Measurements from ENCODE around the gene COL20A1. TPM values are rescaled to one million over a fixed set of nuclear protein-coding genes. Genes with fewer than 3 reads are reported as not detected.

The COL20A1 gene
- total and polyA plus RNA-seq, 12 donors: 0.26 to 0.30 TPM; not detected in 10

GRCh38 chr20:63363013-63363957 lies 70.3 kb downstream of the COL20A1 start:
- WGBS, 2 donors: 54 to 60% methylated on average over 23 of the region's 23 CpGs
- no peak for ATAC-seq

GRCh38 chr20:63363981-63364561 lies 71.1 kb downstream of the COL20A1 start:
- no peak overlapping the region for H3K4me3 ChIP-seq
- intact Hi-C loops (cut with DNase I): no loop called here
- TF ChIP-seq CTCF (IDR thresholded peaks at IDR 0.05): no peak
- H3K9me3 ChIP-seq: no peaks in the 10 kb centered on the region
- peaks cover 0 to 9% (median 0%) of the 10 kb centered on the region in 9 donors for H3K4me1 ChIP-seq
- H3K27me3 ChIP-seq: peaks cover 4 to 60% (median 47%) of the 10 kb centered on the region in 7 donors
- peak in 1 of 2 donors; percentile 3 for DNase-seq
- H3K27ac ChIP-seq: no peak overlapping the region
- WGBS, 2 donors: 79 to 88% methylated on average over 19 of the region's 19 CpGs
- ATAC-seq: no peak
- H3K36me3 ChIP-seq: no peaks in the 10 kb centered on the region

More at GRCh38 chr20:63363013-63363957, 70.3 kb downstream of the COL20A1 start:
- H3K27ac ChIP-seq: no peak overlapping the region
- no peak for TF ChIP-seq CTCF (IDR thresholded peaks at IDR 0.05)
- H3K4me1 ChIP-seq: peaks cover 0 to 15% (median 0%) of the 10 kb centered on the region in 9 donors
- peak in 1 of 2 donors; percentile 8 for DNase-seq
- no peaks in the 10 kb centered on the region for H3K36me3 ChIP-seq
- H3K9me3 ChIP-seq: no peaks in the 10 kb centered on the region
- intact Hi-C loops (cut with DNase I): no loop called here
- H3K27me3 ChIP-seq: peaks cover 4 to 61% (median 53%) of the 10 kb centered on the region in 7 donors
- no peak overlapping the region for H3K4me3 ChIP-seq

- Histone ChIP-seq H3K4me1 (peaks cover 0 to 9% (median 0%) of the 10 kb centered on the region in 9 donors), H3K27me3 (peaks cover 4 to 52% (median 38%) of the 10 kb centered on the region in 7 donors), H3K4me3 (no peak overlapping the region), H3K9me3 (no peaks in the 10 kb centered on the region), H3K27ac (no peak overlapping the region), H3K36me3 (no peaks in the 10 kb centered on the region)
- intact Hi-C loops (cut with DNase I): no loop called here
- ATAC-seq (peak in 3 of 8 donors; percentile 13 to 62 (median 29)), DNase-seq (peak in 1 of 2 donors; percentile 7)
- WGBS, 2 donors: 77 to 80% methylated on average over 19 to 20 of the region's 20 CpGs
- TF ChIP-seq CTCF (IDR thresholded peaks at IDR 0.05): no peak
These were observed 72.0 kb downstream of the COL20A1 start for GRCh38 chr20:63364801-63365585.

Data from heart right ventricle (tissue), 16 donors.